Sigmoid colon (tissue), 3 donors: ENCODE data around the gene SLC28A1.

ENCODE experiments used
- POLR2A ChIP-seq, 2 donors: fragments of 450-650 bp; IDR thresholded peaks; one replicate each; pipeline ENCODE4 v1.6.1; 2016; ENCODE audit warnings: antibody characterized with exemption in 2 of 2, mild to moderate bottlenecking in 2 of 2, moderate library complexity in 2 of 2
- TF ChIP-seq, protein P1 (sequence below), 4 experiments: fragments of 450-650 bp in 3 of 4; fragments of 200-600 bp in 1 of 4; IDR thresholded peaks; one replicate each; pipeline ENCODE4 v1.5.1; 2016 to 2019; ENCODE audit warnings: antibody characterized with exemption in 4 of 4, mild to moderate bottlenecking in 3 of 4, moderate library complexity in 2 of 4

DNA sequence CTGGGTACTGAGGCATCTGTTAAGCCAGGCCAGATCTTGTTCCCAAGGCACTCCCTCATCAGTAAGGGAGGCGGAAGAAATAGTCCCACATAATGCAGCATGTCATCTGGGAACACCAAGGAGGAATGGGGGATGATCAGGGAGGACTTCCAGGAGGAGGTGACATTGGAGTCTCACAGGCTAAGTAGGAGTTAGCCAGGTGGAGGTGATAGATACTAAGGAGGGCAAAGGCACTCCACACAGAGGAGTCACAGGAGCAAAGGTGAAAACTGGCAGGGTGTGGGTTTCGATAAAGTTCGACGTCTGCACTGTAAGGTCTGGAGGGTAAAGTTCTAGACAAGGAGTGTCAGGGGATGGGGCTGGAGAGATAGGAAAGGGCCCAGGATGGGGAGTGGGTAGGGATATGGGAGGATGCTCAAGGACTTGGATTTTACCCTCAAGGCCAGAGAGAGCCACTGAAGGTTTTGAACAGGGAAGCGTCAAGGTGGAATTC, 6.3 kb downstream of the SLC28A1 start:
- TF ChIP-seq, protein P1, sequence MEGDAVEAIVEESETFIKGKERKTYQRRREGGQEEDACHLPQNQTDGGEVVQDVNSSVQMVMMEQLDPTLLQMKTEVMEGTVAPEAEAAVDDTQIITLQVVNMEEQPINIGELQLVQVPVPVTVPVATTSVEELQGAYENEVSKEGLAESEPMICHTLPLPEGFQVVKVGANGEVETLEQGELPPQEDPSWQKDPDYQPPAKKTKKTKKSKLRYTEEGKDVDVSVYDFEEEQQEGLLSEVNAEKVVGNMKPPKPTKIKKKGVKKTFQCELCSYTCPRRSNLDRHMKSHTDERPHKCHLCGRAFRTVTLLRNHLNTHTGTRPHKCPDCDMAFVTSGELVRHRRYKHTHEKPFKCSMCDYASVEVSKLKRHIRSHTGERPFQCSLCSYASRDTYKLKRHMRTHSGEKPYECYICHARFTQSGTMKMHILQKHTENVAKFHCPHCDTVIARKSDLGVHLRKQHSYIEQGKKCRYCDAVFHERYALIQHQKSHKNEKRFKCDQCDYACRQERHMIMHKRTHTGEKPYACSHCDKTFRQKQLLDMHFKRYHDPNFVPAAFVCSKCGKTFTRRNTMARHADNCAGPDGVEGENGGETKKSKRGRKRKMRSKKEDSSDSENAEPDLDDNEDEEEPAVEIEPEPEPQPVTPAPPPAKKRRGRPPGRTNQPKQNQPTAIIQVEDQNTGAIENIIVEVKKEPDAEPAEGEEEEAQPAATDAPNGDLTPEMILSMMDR (IDR thresholded peaks at IDR 0.05): no peak
- TF ChIP-seq POLR2A (IDR thresholded peaks at IDR 0.05): no peak
